ENCODE measurements around the gene CAND2. TPM values are rescaled to one million over a fixed set of nuclear protein-coding genes. Genes with fewer than 3 reads are reported as not detected.
A peak's percentile ranks its signal among the peaks of the same experiment; 100 is the strongest.

The CAND2 gene
- 0.27 TPM for polyA plus RNA-seq (2012; ENCODE audit: low read depth, missing spikeins)

DNA sequence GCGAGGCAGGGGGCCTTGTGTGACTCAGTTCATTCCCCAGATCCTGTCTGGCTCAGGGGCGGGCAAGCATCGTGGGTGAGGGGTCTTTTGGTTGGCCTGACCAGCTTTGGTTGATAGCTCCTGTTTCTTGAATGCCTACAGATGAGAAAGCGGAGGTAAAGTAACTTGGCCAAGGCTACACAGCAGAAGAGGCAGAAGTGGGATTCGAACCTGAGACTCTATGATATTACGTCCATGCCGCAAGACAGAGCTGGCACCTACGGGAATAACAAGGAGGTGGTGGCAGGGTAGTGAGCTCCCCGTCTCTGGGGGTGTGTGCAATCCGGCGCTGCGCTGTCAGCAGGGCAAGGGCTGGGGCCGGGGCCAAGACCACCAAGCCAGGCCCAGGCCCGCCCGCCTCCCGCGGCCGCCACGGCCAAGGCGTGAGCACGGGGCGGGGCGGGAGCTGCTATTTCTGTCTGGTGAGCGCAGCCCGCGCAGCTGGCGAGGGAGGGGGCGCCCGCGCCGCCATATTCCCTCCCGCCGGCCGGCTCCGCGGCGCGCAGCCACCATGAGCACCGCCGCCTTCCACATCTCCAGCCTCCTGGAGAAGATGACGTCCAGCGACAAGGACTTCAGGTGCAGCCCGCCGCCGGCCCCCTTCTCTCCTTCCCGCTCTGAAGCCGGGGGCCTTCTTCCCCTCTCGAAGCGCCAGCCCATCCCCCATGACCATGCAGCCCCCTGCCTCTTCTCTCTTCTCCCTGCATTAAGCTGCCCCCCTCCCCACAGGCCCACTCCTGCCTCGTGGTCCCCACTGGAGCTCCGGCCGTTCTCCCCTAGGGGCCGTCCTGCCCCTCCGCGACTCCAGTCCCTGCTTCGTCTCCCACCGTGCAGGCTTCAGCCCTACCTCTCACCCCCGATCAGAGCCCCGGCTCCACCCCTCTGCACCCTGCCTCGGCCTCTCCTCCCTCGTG is at the start of gene CAND2:
Gene CAND2, plus strand, starts transcription at position 510 of the 953 bp plus-strand sequence. Its CDS starts 41 bp downstream, at position 551.
- FAIRE-seq: no peak
- TF ChIP-seq POU2F2 (IDR thresholded peaks at IDR 0.05; ENCODE audit: low read depth, low read length) (no peak), POLR2AphosphoS5 (IDR thresholded peaks at IDR 0.05; ENCODE audit: low read depth, low read length) (no peak), SPI1 (IDR thresholded peaks at IDR 0.05; ENCODE audit: low read depth, low read length) (no peak), PAX5 (IDR thresholded peaks at IDR 0.05; ENCODE audit: insufficient read depth, low read length, severe bottlenecking) (no peak), TAF1 (IDR thresholded peaks at IDR 0.05; ENCODE audit: low read depth, low read length) (no peak), POLR2A (IDR thresholded peaks at IDR 0.05; ENCODE audit: low read depth, low read length) (no peak)
- DNase-seq (ENCODE audit: insufficient read length, low spot score): peak; percentile 46

DNA sequence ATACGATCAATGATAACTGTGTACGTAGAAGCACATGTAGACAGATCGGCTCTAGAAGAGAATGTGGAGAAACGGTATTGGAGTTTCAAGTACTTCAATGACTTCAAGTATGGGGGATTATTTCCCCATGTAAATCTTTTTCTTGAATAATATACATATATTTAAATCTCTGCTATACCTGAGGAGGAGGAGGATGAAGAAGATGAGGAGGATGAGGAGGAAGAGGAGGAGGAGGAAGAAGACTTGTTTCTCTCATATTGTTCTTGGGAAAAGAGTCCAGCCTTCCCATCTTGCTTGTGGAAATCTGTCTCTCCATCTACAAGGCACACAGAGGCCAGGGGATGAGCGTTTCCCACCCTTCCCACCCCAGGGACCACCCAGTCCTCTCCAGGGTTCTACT is 48.0 kb upstream of the CAND2 start:
- FAIRE-seq (no peak), DNase-seq (ENCODE audit: insufficient read length, low spot score) (no peak)
- no peak for TF ChIP-seq POLR2AphosphoS5 (IDR thresholded peaks at IDR 0.05; ENCODE audit: low read depth, low read length)
- no peak for TF ChIP-seq SPI1 (IDR thresholded peaks at IDR 0.05; ENCODE audit: low read depth, low read length)
- TF ChIP-seq TAF1 (IDR thresholded peaks at IDR 0.05; ENCODE audit: low read depth, low read length): no peak

DNA sequence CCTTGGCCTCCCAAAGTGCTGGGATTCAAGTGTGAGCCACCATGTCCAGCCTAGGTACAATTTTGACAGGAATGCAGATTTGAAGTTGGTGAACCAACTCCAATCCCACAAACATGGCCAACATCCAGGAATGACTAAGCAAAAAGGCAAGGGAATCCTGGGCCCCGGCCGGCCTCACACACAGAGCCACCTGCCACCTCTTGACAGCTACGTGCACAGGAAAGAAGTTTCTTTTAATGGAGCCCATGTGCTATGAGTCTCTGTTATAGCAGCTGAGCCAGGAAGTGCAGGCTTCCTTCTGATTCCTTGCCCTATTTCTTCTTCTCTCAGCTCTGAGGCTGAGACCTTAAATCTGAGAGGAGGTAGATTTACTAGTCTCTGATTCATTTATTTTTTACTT is 46.3 kb upstream of the CAND2 start:
- DNase-seq (ENCODE audit: insufficient read length, low spot score) (no peak), FAIRE-seq (no peak)
- TF ChIP-seq POU2F2 (IDR thresholded peaks at IDR 0.05; ENCODE audit: low read depth, low read length) (no peak), SPI1 (IDR thresholded peaks at IDR 0.05; ENCODE audit: low read depth, low read length) (no peak), PAX5 (IDR thresholded peaks at IDR 0.05; ENCODE audit: insufficient read depth, low read length, severe bottlenecking) (no peak), POLR2A (IDR thresholded peaks at IDR 0.05; ENCODE audit: low read depth, low read length) (no peak), POLR2AphosphoS5 (IDR thresholded peaks at IDR 0.05; ENCODE audit: low read depth, low read length) (no peak), TAF1 (IDR thresholded peaks at IDR 0.05; ENCODE audit: low read depth, low read length) (no peak)

DNA sequence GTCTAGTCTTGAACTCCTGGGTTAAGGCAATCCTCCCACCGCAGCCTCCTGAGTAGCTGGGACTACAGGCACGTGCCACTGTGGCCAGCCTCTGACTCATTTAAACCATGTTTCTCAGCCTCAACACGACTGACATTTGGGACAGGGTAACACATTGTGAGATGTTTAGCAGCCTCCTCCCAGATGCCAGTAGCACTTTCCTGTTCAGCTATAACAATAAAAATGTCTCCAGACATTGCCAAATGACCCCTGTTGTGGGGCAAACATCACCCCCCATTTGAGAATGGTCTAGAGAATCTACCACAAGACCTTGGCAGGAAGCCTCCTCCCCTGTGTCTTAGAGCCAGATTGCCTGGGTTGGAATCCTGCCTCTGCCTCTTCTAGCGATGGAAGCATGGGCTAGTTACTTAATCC is 45.8 kb upstream of the CAND2 start:
- TF ChIP-seq PAX5 (IDR thresholded peaks at IDR 0.05; ENCODE audit: insufficient read depth, low read length, severe bottlenecking) (no peak), POU2F2 (IDR thresholded peaks at IDR 0.05; ENCODE audit: low read depth, low read length) (no peak), SPI1 (IDR thresholded peaks at IDR 0.05; ENCODE audit: low read depth, low read length) (no peak), POLR2A (IDR thresholded peaks at IDR 0.05; ENCODE audit: low read depth, low read length) (no peak)
- FAIRE-seq (peak; percentile 74), DNase-seq (ENCODE audit: insufficient read length, low spot score) (no peak)

DNA sequence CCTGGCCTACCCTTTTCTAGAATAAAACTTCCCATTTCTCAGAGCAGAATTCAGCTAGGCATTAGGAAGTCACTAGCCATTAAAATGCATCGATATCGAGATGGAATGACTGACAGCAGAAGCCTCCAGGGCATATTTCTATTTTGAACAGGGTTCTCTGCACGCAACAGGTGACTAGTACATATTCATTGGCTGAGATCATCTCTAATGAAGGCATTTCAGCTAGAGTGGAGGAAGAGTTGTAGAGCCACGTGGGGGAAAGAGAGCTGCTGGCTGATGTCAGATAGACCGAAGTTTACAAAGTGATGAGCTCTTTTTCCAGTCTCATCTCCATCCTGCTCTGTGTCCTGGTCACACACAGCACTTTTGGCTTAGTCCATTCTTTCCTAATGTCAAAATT is 44.9 kb upstream of the CAND2 start:
- FAIRE-seq (no peak), DNase-seq (ENCODE audit: insufficient read length, low spot score) (no peak)
- no peak for TF ChIP-seq POLR2AphosphoS5 (IDR thresholded peaks at IDR 0.05; ENCODE audit: low read depth, low read length)
- no peak for TF ChIP-seq POU2F2 (IDR thresholded peaks at IDR 0.05; ENCODE audit: low read depth, low read length)
- TF ChIP-seq SPI1 (IDR thresholded peaks at IDR 0.05; ENCODE audit: low read depth, low read length): no peak
- no peak for TF ChIP-seq PAX5 (IDR thresholded peaks at IDR 0.05; ENCODE audit: insufficient read depth, low read length, severe bottlenecking)
- TF ChIP-seq POLR2A (IDR thresholded peaks at IDR 0.05; ENCODE audit: low read depth, low read length): no peak
- TF ChIP-seq TAF1 (IDR thresholded peaks at IDR 0.05; ENCODE audit: low read depth, low read length): no peak

DNA sequence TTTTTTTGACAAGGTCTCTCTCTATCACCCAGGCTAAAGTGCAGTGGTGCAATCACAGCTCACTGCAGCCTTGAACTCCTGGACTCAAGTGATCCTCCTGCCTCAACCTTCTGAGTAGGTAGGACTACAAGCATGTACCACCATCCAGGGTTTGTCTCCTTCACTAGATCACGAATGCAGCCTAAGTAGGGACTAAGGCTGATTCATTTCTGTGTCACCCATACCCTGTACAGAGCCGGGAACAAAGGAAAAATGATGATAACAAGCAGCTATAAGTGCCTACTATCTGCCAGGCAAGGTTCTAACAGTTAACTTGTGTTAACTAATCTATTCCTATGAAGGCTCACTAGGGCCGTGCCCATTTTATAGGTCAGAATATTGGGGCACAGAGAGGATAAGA is 44.4 kb upstream of the CAND2 start:
- TF ChIP-seq PAX5 (IDR thresholded peaks at IDR 0.05; ENCODE audit: insufficient read depth, low read length, severe bottlenecking) (no peak), SPI1 (IDR thresholded peaks at IDR 0.05; ENCODE audit: low read depth, low read length) (no peak), TAF1 (IDR thresholded peaks at IDR 0.05; ENCODE audit: low read depth, low read length) (no peak), POU2F2 (IDR thresholded peaks at IDR 0.05; ENCODE audit: low read depth, low read length) (no peak), POLR2A (IDR thresholded peaks at IDR 0.05; ENCODE audit: low read depth, low read length) (no peak), POLR2AphosphoS5 (IDR thresholded peaks at IDR 0.05; ENCODE audit: low read depth, low read length) (no peak)
- FAIRE-seq (no peak), DNase-seq (ENCODE audit: insufficient read length, low spot score) (no peak)

DNA sequence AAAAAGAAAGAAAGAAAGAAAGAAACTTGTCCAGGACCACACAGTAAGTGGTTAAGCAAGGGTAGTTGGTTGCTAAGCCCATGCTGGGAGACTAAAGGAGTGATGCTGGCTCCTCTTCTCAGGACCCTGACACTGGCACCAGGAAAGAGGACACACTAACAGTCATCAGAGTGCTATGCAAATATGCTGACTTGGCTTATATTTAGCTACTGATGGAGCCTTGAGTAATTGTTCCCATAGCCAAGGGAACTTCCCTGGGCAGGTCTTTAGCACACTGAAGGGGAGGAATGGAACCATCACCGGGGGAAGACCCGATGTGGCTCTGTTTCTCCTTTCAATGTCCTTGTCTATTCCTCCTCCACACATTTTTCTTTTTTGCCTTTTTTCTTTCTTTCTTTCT is 43.7 kb upstream of the CAND2 start:
- DNase-seq (ENCODE audit: insufficient read length, low spot score): no peak
- no peak for FAIRE-seq
- TF ChIP-seq TAF1 (IDR thresholded peaks at IDR 0.05; ENCODE audit: low read depth, low read length) (no peak), POLR2A (IDR thresholded peaks at IDR 0.05; ENCODE audit: low read depth, low read length) (no peak), PAX5 (IDR thresholded peaks at IDR 0.05; ENCODE audit: insufficient read depth, low read length, severe bottlenecking) (no peak), POU2F2 (IDR thresholded peaks at IDR 0.05; ENCODE audit: low read depth, low read length) (no peak), POLR2AphosphoS5 (IDR thresholded peaks at IDR 0.05; ENCODE audit: low read depth, low read length) (no peak), SPI1 (IDR thresholded peaks at IDR 0.05; ENCODE audit: low read depth, low read length) (no peak)

DNA sequence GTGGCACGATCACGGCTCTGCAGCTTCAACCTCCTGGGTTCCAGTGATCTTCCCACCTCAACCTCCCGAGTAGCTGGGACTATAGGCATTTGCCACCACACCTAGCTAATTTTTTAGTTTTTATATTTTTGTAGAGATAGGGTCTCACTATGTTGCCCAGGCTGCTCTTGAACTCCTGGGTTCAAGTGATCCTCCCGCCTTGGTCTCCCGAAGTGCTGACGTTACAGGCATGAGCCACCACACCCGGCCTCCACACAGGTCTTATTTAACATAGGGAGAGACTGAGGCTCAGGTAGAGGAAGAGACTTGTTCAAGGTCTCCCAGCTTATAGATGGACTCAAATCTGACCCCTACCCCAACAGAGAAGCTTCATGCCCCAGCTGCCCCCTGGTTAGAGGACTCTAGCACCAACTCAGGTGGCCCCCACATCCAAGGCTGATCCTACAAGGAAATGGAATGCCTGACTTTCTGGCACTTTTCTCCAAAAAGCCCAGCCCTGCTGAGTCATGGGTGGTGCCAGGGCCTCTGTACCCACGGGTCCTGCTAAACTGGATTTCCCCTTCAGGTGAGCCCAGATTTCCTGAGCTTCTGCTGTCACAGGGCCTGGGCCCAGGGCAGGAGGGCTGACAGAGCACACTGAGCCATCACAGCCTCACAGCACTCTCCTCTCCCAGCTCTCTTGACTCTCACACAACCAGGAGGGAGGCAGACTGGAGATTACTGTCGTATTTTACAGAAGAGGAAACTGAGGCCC is 43.0 kb upstream of the CAND2 start:
- FAIRE-seq (no peak), DNase-seq (ENCODE audit: insufficient read length, low spot score) (no peak)
- TF ChIP-seq SPI1 (IDR thresholded peaks at IDR 0.05; ENCODE audit: low read depth, low read length) (no peak), POU2F2 (IDR thresholded peaks at IDR 0.05; ENCODE audit: low read depth, low read length) (no peak), POLR2AphosphoS5 (IDR thresholded peaks at IDR 0.05; ENCODE audit: low read depth, low read length) (no peak), TAF1 (IDR thresholded peaks at IDR 0.05; ENCODE audit: low read depth, low read length) (no peak), POLR2A (IDR thresholded peaks at IDR 0.05; ENCODE audit: low read depth, low read length) (no peak), PAX5 (IDR thresholded peaks at IDR 0.05; ENCODE audit: insufficient read depth, low read length, severe bottlenecking) (no peak)

DNA sequence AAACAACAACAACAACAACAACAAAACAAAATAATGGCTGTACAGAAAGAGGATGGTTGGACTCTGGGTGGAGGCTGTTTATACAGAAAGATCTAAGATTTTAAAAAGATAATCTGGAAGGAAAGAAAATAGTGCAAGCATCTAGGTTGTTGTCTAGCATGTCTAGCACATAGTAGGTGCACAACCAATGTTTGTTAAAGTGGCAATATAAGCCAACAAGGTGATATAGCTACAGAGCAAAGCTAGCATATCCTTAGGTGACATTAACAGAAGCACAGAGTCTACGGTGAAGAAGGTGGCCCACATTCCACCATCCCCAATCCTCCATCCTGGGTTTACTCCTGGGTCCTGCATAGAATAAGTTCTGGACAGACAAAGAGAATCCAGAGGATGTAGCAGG is 42.2 kb upstream of the CAND2 start:
- no peak for DNase-seq (ENCODE audit: insufficient read length, low spot score)
- FAIRE-seq: no peak
- no peak for TF ChIP-seq TAF1 (IDR thresholded peaks at IDR 0.05; ENCODE audit: low read depth, low read length)
- TF ChIP-seq POLR2A (IDR thresholded peaks at IDR 0.05; ENCODE audit: low read depth, low read length): no peak
